ENCODE data around the gene SCYL3.
"Not testable (repeated sequence)": the region's sequence is repeated elsewhere in the genome, so short reads cannot be mapped to it uniquely, and the experiment has no call there.

The SCYL3 gene

GRCh38 chr1:169871988-169872387, 21.7 kb downstream of the SCYL3 start:
- DNase-seq (ENCODE audit: low spot score), result not testable (repeated sequence)

DNA sequence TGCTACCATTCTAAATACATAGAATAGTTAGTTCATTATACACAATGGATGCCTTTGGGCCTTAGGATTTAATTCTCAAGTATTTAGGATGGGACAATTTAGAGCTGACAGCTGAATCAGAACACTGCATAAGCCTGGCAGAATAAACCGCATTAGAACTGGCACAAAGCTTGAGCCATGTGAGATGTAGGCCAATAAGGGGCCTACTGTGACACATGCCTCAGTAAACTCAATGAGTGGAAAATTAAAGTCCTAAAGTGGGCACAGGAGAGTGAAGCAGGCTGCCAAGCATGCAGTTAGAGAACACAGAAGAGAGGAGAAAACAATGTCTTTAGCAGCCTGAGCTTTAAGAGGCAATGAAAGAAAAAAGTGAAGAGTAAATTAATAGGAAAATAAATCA, 24.3 kb downstream of the SCYL3 start:
- DNase-seq (ENCODE audit: low spot score), result no peak

- DNase-seq (ENCODE audit: low spot score), result no peak
These were observed 24.7 kb downstream of the SCYL3 start for GRCh38 chr1:169868978-169869377.

- no peak for DNase-seq (ENCODE audit: low spot score)
These were observed 26.6 kb downstream of the SCYL3 start for GRCh38 chr1:169867012-169867675.

GRCh38 chr1:169866577-169866976, 27.1 kb downstream of the SCYL3 start:
- DNase-seq (ENCODE audit: low spot score), result no peak

GRCh38 chr1:169864531-169864930, 29.2 kb downstream of the SCYL3 start:
- DNase-seq (ENCODE audit: low spot score), result not testable (repeated sequence)

GRCh38 chr1:169860750-169861149, 32.9 kb downstream of the SCYL3 start:
- no peak for DNase-seq (ENCODE audit: low spot score)

- no peak for DNase-seq (ENCODE audit: low spot score)
These were observed 33.5 kb downstream of the SCYL3 start for GRCh38 chr1:169860187-169860586.

DNA sequence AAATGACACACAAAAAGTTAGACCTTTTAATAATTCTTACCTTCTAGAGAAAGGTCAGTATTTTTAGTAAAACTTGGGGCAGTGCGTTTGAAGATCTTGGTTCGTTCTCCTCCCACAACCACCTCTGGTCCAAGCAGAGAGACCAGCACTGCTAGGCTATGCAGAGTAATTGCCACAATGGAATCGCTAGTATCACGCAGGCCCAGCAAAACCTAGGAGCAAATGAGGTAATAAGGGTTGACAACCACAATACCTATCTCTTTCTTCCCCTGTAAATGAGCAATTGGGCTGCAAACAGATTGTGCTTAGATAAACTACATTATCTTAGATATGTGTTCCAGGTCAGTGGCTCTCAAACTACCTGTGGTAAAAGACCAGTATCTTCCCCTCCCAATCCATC, 34.7 kb downstream of the SCYL3 start:
- no peak for DNase-seq (ENCODE audit: low spot score)

GRCh38 chr1:169858467-169858866, 35.2 kb downstream of the SCYL3 start:
- no peak for DNase-seq (ENCODE audit: low spot score)

GRCh38 chr1:169853341-169853740, 40.4 kb downstream of the SCYL3 start:
- DNase-seq (ENCODE audit: low spot score), result no peak

DNA sequence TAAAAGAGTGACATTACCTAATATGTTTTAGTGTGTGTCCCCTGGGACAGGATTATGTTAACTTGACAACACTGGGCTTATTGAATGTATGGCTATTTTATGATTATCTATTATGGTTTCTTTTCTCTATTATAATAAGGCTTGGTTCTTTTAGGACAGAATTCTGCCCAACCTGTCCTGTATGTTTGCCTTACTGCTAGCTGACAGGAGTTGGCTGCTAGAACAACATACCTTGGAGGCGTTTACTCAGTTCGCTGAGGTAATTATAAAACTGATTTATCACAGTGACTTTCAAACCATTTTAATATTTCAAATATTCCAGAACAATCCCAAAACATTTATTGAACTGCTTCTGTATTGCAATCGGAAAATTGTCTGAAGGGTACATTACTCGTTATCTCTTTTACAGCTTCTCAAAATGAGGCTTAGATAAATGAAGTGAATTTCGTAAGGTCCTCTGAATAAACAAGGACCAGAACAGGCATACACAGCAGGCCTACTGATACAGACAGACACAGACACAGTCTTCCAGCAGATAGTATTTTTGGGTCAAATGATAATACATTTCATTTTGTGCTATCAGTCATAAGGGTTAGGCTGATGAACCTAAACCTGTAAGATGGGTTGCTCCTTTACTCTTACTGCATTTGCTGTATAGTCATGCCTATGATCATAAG, 44.2 kb downstream of the SCYL3 start:
- no peak for DNase-seq (ENCODE audit: low spot score)

GRCh38 chr1:169848456-169848855, 45.2 kb downstream of the SCYL3 start:
- DNase-seq (ENCODE audit: low spot score), result no peak

DNA sequence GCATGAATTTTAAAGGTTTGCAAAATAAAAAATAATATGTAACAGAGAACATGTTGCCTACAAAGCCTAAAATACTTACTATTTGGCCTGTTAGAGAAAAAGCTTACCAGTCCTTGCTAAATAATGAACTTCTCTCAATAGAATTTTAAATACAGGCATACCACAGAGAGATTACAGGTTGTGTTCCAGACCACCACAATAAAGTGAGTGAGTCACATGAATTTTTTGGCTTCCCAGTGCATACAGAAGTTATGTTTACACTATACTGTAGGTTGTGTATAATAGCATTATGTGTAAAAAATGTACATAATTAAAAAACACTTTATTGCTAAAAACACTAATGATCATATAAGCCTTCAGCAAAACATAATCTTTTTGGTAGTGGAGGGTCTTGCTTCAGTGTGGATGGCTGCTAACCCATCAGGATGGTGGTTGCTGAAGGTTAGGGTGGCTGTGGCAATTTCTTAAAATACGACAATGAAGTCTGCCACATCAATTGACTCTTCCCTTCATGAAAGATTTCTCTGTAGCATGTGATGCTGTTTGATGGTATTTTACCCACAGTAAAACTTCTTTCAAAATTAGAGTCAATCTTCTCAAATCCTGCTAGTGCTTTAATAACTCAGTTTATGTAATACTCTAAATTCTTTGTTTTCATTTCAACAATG, 48.6 kb downstream of the SCYL3 start:
- no peak for DNase-seq (ENCODE audit: low spot score)

- DNase-seq (ENCODE audit: low spot score), result no peak
These were observed 54.8 kb downstream of the SCYL3 start for GRCh38 chr1:169838942-169839341.

- no peak for DNase-seq (ENCODE audit: low spot score)
These were observed 57.5 kb downstream of the SCYL3 start for GRCh38 chr1:169836198-169836597.

DNA sequence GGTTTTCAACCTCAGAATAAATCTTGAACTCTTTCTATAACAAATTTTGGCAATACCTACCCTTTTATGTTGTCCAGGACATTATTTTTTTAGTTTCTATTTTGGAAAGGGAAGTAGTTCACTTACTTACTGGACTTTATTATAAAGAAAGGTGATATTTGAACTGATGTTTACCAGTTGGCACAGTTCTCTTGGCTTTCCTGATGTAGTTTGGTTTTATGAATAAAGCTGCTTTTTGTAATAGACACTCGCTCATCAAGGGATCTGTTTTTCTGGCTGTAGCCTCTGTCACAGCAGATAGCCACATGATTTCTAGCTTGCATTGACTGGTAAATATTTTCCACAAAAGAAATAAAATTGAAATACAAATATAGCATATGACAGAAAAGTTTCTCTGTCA, 58.0 kb downstream of the SCYL3 start:
- DNase-seq (ENCODE audit: low spot score), result no peak

GRCh38 chr1:169834869-169835268, 58.8 kb downstream of the SCYL3 start:
- DNase-seq (ENCODE audit: low spot score), result no peak

GRCh38 chr1:169833179-169833901, 60.4 kb downstream of the SCYL3 start:
- no peak for DNase-seq (ENCODE audit: low spot score)

GRCh38 chr1:169829671-169830070, 64.0 kb downstream of the SCYL3 start:
- no peak for DNase-seq (ENCODE audit: low spot score)

GRCh38 chr1:169824153-169824552, 69.5 kb downstream of the SCYL3 start:
- no peak for DNase-seq (ENCODE audit: low spot score)

GRCh38 chr1:169821500-169821899, 72.2 kb downstream of the SCYL3 start:
- DNase-seq (ENCODE audit: low spot score), result no peak

GRCh38 chr1:169816617-169817016, 77.1 kb downstream of the SCYL3 start:
- DNase-seq (ENCODE audit: low spot score), result no peak

Measured in LoVo (cell line).